BJ (cell line): Measurements from ENCODE around the gene SHB. TPM values are rescaled to one million over a fixed set of nuclear protein-coding genes. Genes with fewer than 3 reads are reported as not detected.

Experiments used
- CTCF ChIA-PET: fragments of 350-600 bp; formaldehyde crosslinking; extraction: SDS; loops from one replicate; lab custom pipeline; 2021; ENCODE audit warnings: antibody characterized with exemption, inconsistent platforms; lab: Yijun Ruan, JAX
- POLR2A ChIA-PET: fragments of 300-600 bp; sonication (Branson Sonifier 250); formaldehyde crosslinking; extraction: SDS; loops from one replicate; lab custom pipeline; 2021; ENCODE audit warnings: antibody characterized with exemption; lab: Charles Lee
- DNase-seq: peaks from one replicate; pipeline ENCODE4 v3.0.0-alpha.2; 2011; ENCODE audit warnings: low read depth
- H3K27me3 ChIP-seq: 2 replicates; pipeline ENCODE4 v1.6.0; 2011; ENCODE audit warnings: low read length; ENCODE audit not compliant: control insufficient read depth, insufficient read depth
- H3K36me3 ChIP-seq: 2 replicates; pipeline ENCODE4 v1.5.1; 2011; ENCODE audit warnings: low read length; ENCODE audit not compliant: control insufficient read depth, insufficient read depth
- H3K4me3 ChIP-seq: 2 replicates; pipeline ENCODE4 v1.5.1; 2011; ENCODE audit warnings: low read depth, mild to moderate bottlenecking, control low read depth, low read length
- polyA plus RNA-seq: library from polyadenylated mRNA; depleted of rRNA; stranded (reverse); fragments of >200 nt; gene quantifications from 2 replicates; pipeline ENCODE4 v1.2.3, GENCODE V29; 2011
- TF ChIP-seq, protein P1 (sequence below): IDR thresholded peaks from 2 replicates; pipeline ENCODE4 v1.5.1; 2011; ENCODE audit warnings: low read depth, mild to moderate bottlenecking, control low read depth, inconsistent platforms, low read length, moderate library complexity; ENCODE audit not compliant: insufficient read depth

The SHB gene
- polyA plus RNA-seq, 1 experiment, result 18.6 TPM

DNA sequence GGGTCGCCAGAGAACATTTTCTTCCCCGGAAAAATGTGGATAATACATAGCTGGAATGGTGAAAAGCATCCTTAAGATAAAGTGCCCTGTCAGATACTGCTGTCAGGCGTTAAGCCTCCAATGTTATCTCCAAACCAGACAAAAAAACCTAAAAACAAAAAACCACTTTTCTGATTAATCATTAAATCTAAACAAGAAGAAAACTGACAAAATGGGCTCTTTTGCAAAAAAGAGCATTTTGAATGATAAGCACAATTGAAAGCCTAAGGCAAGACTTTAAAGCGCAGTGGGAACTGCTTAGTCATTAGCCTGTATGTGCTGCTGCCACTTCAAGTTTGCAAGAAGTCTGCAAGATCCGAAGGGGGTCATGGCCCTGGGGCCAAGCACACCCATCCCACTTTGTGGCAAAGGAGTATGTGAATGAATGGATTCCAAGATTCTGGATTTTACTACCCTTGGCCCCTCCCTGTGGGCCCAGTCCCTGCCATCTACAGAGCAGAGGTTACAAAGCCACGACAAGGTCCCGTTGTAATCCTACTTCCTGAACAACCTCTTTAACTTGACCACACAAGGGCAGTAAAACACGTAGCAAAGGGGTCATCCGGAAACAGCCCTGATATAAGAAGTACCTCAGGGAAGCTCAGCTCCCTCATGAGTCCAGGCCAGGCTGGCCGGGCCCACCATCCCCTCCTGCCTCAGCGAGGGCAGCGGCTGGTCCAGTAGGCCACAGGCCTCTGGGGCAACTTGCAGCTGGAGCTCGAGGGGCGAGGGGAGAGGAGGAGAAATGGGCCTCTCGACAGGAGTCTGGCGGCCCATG, 29.7 kb downstream of the SHB start:
- no peaks in the 10 kb centered on the region for H3K27me3 ChIP-seq
- ChIA-PET CTCF (interaction anchor here (0.7 to 4.9 kb wide), 2 partner anchors 12 to 125 kb away, joined by 3 to 21 read pairs; no protein-coding TSS in a partner anchor), POLR2A (no interaction called here)
- DNase-seq, result no peak
- TF ChIP-seq, protein P1, sequence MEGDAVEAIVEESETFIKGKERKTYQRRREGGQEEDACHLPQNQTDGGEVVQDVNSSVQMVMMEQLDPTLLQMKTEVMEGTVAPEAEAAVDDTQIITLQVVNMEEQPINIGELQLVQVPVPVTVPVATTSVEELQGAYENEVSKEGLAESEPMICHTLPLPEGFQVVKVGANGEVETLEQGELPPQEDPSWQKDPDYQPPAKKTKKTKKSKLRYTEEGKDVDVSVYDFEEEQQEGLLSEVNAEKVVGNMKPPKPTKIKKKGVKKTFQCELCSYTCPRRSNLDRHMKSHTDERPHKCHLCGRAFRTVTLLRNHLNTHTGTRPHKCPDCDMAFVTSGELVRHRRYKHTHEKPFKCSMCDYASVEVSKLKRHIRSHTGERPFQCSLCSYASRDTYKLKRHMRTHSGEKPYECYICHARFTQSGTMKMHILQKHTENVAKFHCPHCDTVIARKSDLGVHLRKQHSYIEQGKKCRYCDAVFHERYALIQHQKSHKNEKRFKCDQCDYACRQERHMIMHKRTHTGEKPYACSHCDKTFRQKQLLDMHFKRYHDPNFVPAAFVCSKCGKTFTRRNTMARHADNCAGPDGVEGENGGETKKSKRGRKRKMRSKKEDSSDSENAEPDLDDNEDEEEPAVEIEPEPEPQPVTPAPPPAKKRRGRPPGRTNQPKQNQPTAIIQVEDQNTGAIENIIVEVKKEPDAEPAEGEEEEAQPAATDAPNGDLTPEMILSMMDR, result no peak
- no peaks in the 10 kb centered on the region for H3K36me3 ChIP-seq
- H3K4me3 ChIP-seq, result no peak overlapping the region

DNA sequence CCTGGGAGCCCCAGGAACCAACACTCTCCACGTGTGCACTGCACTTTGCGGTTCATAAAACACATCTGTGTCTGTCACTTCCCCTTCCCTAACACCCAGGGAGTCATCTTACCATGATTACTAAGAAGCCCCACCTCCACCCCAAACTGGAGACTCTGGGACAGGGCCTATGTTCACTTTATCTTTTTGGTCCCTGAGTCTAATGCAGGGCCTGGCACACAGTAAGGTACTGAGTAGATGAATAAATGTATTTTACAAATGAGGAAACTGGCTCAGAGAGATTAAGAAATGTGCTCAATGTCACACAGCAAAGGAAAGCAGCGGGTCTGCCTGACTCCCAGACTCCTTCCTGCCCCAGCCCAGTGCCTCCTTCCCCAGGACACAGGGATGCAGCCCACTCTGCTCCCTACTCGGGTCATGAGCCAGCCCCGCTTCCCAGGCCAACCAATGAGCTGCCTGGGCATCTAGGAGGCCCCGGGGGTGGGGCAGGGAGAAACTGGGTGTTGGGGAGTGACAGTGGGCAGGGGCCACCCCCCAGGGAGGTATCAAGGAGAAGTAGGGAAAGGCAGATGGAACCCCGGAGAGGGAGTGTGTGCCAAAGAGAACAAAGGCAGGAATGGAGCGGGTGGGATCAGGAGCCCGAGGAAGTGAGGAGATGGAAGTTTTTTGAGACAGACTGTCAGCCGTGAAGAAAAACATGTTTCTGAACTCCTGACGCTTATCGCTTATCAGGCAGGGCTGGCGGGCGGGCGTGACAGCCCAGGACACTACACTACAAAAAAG, 30.5 kb downstream of the SHB start:
- Histone ChIP-seq H3K27me3 (no peaks in the 10 kb centered on the region), H3K4me3 (no peak overlapping the region), H3K36me3 (no peaks in the 10 kb centered on the region)
- TF ChIP-seq, protein P1, result no peak
- ChIA-PET CTCF (interaction anchor here (4.9 kb wide), 1 partner anchor 12 kb away, joined by 21 read pairs; no protein-coding TSS in a partner anchor), POLR2A (no interaction called here)
- DNase-seq, result no peak

DNA sequence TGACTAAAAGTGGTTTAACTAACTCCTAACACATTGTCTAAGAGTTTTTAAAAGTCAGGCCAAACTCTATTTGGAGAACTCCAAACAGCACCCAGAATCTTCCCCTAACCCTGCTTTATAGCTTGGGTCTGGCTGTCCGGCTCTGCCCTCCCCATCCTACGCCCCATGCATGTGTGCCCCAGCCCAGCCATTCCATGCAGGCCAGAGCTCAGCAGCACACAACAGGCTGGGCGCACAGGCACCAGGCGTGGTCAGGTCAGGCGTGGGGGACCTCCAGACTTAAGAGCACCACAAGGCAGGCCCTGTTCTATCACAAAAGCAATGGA, 31.1 kb downstream of the SHB start:
- POLR2A ChIA-PET, result no interaction called here
- CTCF ChIA-PET, result interaction anchor here (4.9 kb wide), 1 partner anchor 11 kb away, joined by 21 read pairs; no protein-coding TSS in a partner anchor
- TF ChIP-seq, protein P1, result no peak
- Histone ChIP-seq H3K27me3 (no peaks in the 10 kb centered on the region), H3K4me3 (no peak overlapping the region), H3K36me3 (no peaks in the 10 kb centered on the region)
- DNase-seq, result no peak

DNA sequence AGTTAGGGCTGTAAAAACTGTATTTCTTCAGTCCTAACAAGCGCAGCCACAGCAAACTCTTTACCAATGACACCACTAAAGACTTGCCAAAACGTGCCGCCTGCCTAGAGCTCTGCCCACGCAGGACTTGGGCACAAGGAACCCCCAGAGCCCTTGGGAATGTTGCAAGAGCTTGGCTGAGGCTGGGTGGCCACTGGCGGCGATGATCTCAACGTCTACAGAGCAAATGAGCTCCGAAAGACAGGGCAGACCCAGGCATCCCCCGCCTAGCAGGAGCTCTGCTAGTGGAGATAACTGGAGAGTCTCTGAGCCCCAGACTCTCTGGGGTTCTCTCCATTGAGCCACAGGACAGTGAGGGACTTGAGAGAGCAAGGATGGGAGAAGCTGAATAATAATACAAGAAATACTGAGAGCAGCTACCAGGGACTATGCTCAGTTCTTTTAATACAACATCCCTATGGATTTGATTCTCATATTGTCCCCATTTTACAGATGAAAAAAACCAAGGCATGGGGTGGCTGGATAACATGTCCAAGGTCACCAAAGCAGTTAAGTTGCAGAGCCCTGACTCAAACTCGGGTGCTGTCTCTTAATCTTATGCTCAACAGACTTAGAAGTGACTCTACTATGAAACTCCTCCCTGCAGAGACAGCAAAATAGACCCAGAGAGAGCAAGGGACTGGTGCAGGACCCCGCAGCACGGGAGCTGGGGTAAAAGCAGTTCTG, 32.5 kb downstream of the SHB start:
- ChIA-PET CTCF (interaction anchor here (0.7 to 4.9 kb wide), 3 partner anchors 10 to 32 kb away, joined by 3 to 21 read pairs (median 6); partner anchors contain the start of gene SHB), POLR2A (interaction anchor here (0.6 kb wide), 1 partner anchor 31 kb away, joined by 3 read pairs; no protein-coding TSS in a partner anchor)
- no peak for DNase-seq
- Histone ChIP-seq H3K4me3 (no peak overlapping the region), H3K36me3 (no peaks in the 10 kb centered on the region), H3K27me3 (no peaks in the 10 kb centered on the region)
- TF ChIP-seq, protein P1, result no peak
